Measurements from ENCODE around the gene PSENEN. TPM values are rescaled to one million over a fixed set of nuclear protein-coding genes. Genes with fewer than 3 reads are reported as not detected.

Gene PSENEN
- total and polyA plus RNA-seq, 9 of the 15 experiments (the other 6 are each of a cell fraction or from before 2014, with no cell fraction given), result 34.5 to 299 (median 61.1) TPM

GRCh38 chr19:35716801-35717664, 28.4 kb upstream of the PSENEN start (continued):
- TF ChIP-seq MAFG (tag; conservative IDR thresholded peaks at IDR 0.05) (no peak), CREB5 (CRISPR knock-in tag; IDR thresholded peaks at IDR 0.05) (no peak), EP400 (IDR thresholded peaks at IDR 0.05) (peak; percentile 73), HSF4 (CRISPR knock-in tag; IDR thresholded peaks at IDR 0.05; ENCODE audit: borderline replicate concordance) (no peak), XRCC4 (IDR thresholded peaks at IDR 0.05; ENCODE audit: extremely low read depth, insufficient read depth, insufficient read length) (no peak), PYGO2 (tag; IDR thresholded peaks at IDR 0.05) (no peak), HDAC3 (IDR thresholded peaks at IDR 0.05; ENCODE audit: borderline replicate concordance, partially characterized antibody) (no peak), NONO (IDR thresholded peaks at IDR 0.05; ENCODE audit: low read depth in 2 of 2, low read length in 1 of 2) (peak in 1 of 2 experiments; percentile 19; a peak in 2 of 4 replicates), TARDBP (IDR thresholded peaks at IDR 0.05) (no peak; the same call in 1 of the 2 replicates), POLR2AphosphoS2 (IDR thresholded peaks at IDR 0.05; ENCODE audit: low read length) (no peak)
- TF ChIP-seq, protein P1, sequence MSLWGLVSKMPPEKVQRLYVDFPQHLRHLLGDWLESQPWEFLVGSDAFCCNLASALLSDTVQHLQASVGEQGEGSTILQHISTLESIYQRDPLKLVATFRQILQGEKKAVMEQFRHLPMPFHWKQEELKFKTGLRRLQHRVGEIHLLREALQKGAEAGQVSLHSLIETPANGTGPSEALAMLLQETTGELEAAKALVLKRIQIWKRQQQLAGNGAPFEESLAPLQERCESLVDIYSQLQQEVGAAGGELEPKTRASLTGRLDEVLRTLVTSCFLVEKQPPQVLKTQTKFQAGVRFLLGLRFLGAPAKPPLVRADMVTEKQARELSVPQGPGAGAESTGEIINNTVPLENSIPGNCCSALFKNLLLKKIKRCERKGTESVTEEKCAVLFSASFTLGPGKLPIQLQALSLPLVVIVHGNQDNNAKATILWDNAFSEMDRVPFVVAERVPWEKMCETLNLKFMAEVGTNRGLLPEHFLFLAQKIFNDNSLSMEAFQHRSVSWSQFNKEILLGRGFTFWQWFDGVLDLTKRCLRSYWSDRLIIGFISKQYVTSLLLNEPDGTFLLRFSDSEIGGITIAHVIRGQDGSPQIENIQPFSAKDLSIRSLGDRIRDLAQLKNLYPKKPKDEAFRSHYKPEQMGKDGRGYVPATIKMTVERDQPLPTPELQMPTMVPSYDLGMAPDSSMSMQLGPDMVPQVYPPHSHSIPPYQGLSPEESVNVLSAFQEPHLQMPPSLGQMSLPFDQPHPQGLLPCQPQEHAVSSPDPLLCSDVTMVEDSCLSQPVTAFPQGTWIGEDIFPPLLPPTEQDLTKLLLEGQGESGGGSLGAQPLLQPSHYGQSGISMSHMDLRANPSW (CRISPR knock-in tag; IDR thresholded peaks at IDR 0.05), result no peak
